Loucy (cell line): ENCODE results near the gene ACOXL.

ENCODE experiments used
- H2AFZ ChIP-seq: fragments of 200-600 bp; sonication (generic); 2 replicates; pipeline ENCODE4 v1.6.0; 2016; ENCODE audit warnings: antibody characterized with exemption, mild to moderate bottlenecking, low read length, moderate library complexity
- H3F3A ChIP-seq: fragments of 200-600 bp; 2 replicates; pipeline ENCODE4 v1.6.0; 2016; ENCODE audit warnings: antibody characterized with exemption, low read depth, mild to moderate bottlenecking
- H3K27me3 ChIP-seq: fragments of 200-600 bp; sonication (generic); 2 replicates; pipeline ENCODE4 v1.6.1; 2014; ENCODE audit warnings: low read length, mild to moderate bottlenecking; ENCODE audit not compliant: insufficient read depth, poor library complexity, severe bottlenecking
- H3K36me3 ChIP-seq: fragments of 200-600 bp; sonication (generic); 2 replicates; pipeline ENCODE4 v1.6.1; 2016; ENCODE audit warnings: low read length; ENCODE audit not compliant: insufficient read depth
- H3K4me1 ChIP-seq: fragments of 200-600 bp; sonication (generic); 2 replicates; pipeline ENCODE4 v1.5.1; 2014; ENCODE audit warnings: low read length, mild to moderate bottlenecking; ENCODE audit not compliant: insufficient read depth, poor library complexity, severe bottlenecking
- H3K4me2 ChIP-seq: fragments of 200-600 bp; sonication (generic); 2 replicates; pipeline ENCODE4 v1.6.0; 2014; ENCODE audit warnings: antibody characterized with exemption, low read length, low read depth, mild to moderate bottlenecking; ENCODE audit not compliant: poor library complexity, severe bottlenecking
- H3K4me3 ChIP-seq: fragments of 200-600 bp; sonication (generic); 2 replicates; pipeline ENCODE4 v1.5.1; 2014; ENCODE audit warnings: low read length, mild to moderate bottlenecking, mixed read lengths; ENCODE audit not compliant: poor library complexity, severe bottlenecking
- H3K79me2 ChIP-seq: fragments of 200-600 bp; sonication (generic); 2 replicates; pipeline ENCODE4 v1.6.1; 2014; ENCODE audit warnings: low read length; ENCODE audit not compliant: insufficient read depth
- H3K9ac ChIP-seq: fragments of 200-600 bp; sonication (generic); 2 replicates; pipeline ENCODE4 v1.6.0; 2014; ENCODE audit warnings: mild to moderate bottlenecking, low read depth, low read length, moderate library complexity; ENCODE audit not compliant: poor library complexity, severe bottlenecking
- H3K9me2 ChIP-seq: fragments of 200-600 bp; sonication (generic); replicated peaks from 2 replicates; pipeline ENCODE4 v1.6.1; 2016; ENCODE audit warnings: low read depth, low read length, mixed read lengths
- H3K9me3 ChIP-seq: fragments of 200-600 bp; sonication (generic); 2 replicates; pipeline ENCODE4 v1.6.1; 2014; ENCODE audit warnings: mild to moderate bottlenecking, antibody characterized with exemption, low read length, low read depth; ENCODE audit not compliant: insufficient read depth
- H4K20me1 ChIP-seq: fragments of 200-600 bp; sonication (generic); 2 replicates; pipeline ENCODE4 v1.6.0; 2014; ENCODE audit warnings: antibody characterized with exemption, low read length, mild to moderate bottlenecking; ENCODE audit not compliant: insufficient read depth, poor library complexity, severe bottlenecking
- CTCF ChIP-seq: fragments of 200-600 bp; sonication (generic); conservative IDR thresholded peaks from 2 replicates; pipeline ENCODE4 v1.5.1; 2014; ENCODE audit warnings: mild to moderate bottlenecking, antibody characterized with exemption, low read length
- EZH2phosphoT487 ChIP-seq: fragments of 200-600 bp; IDR thresholded peaks from 2 replicates; pipeline ENCODE4 v1.6.1; 2018; ENCODE audit warnings: antibody characterized with exemption, mild to moderate bottlenecking, moderate library complexity, borderline replicate concordance

Gene ACOXL

GRCh38 chr2:110925479-110925878 is 193.1 kb downstream of the ACOXL start:
- H4K20me1 ChIP-seq: no peaks in the 10 kb centered on the region

GRCh38 chr2:110927526-110927925 is 195.2 kb downstream of the ACOXL start:
- Histone ChIP-seq H3K79me2 (no peaks in the 10 kb centered on the region), H3K4me3 (no peak overlapping the region), H3K36me3 (no peaks in the 10 kb centered on the region), H3K9me2 (no peaks in the 10 kb centered on the region), H3K9ac (no peak overlapping the region), H4K20me1 (no peaks in the 10 kb centered on the region), H3K4me2 (no peak overlapping the region), H3F3A (no peaks in the 10 kb centered on the region), H3K9me3 (peaks cover 5% of the 10 kb centered on the region; the same call in 1 of the 2 replicates), H3K4me1 (no peaks in the 10 kb centered on the region), H2AFZ (no peak overlapping the region), H3K27me3 (no peaks in the 10 kb centered on the region)
- no peak for TF ChIP-seq EZH2phosphoT487

More at GRCh38 chr2:110925479-110925878, 193.1 kb downstream of the ACOXL start:
- Histone ChIP-seq H2AFZ (no peak overlapping the region), H3K79me2 (no peaks in the 10 kb centered on the region), H3K27me3 (no peaks in the 10 kb centered on the region), H3K4me3 (no peak overlapping the region), H3K4me1 (no peaks in the 10 kb centered on the region), H3K9ac (no peak overlapping the region), H3F3A (no peaks in the 10 kb centered on the region), H3K9me3 (peaks cover 1% of the 10 kb centered on the region; the same call in 1 of the 2 replicates), H3K9me2 (0 out of 2 replicates have a peak, but pooled peaks cover 3% of the 10 kb centered on the region), H3K36me3 (no peaks in the 10 kb centered on the region), H3K4me2 (no peak overlapping the region)
- no peak for TF ChIP-seq CTCF

- TF ChIP-seq EZH2phosphoT487: no peak
- no peak for TF ChIP-seq CTCF
- Histone ChIP-seq H3K36me3 (no peaks in the 10 kb centered on the region), H4K20me1 (no peaks in the 10 kb centered on the region), H3K27me3 (no peaks in the 10 kb centered on the region), H3K9ac (no peak overlapping the region), H3K9me2 (no peaks in the 10 kb centered on the region), H3K79me2 (no peaks in the 10 kb centered on the region), H3K9me3 (peaks cover 5% of the 10 kb centered on the region; the same call in 1 of the 2 replicates), H3K4me2 (no peak overlapping the region), H2AFZ (no peak overlapping the region), H3F3A (no peaks in the 10 kb centered on the region), H3K4me3 (no peak overlapping the region), H3K4me1 (no peaks in the 10 kb centered on the region)
Observed at GRCh38 chr2:110929528-110929927, 197.2 kb downstream of the ACOXL start.

GRCh38 chr2:110931648-110932047 is 199.3 kb downstream of the ACOXL start:
- no peaks in the 10 kb centered on the region for H3K36me3 ChIP-seq
- H3K27me3 ChIP-seq: no peaks in the 10 kb centered on the region
- H3K9me3 ChIP-seq: peaks cover 5% of the 10 kb centered on the region; the same call in 1 of the 2 replicates
- no peaks in the 10 kb centered on the region for H3K4me1 ChIP-seq
- no peaks in the 10 kb centered on the region for H3F3A ChIP-seq
- H3K9ac ChIP-seq: no peak overlapping the region
- H3K4me2 ChIP-seq: no peak overlapping the region
- no peak overlapping the region for H3K4me3 ChIP-seq
- H2AFZ ChIP-seq: no peak overlapping the region
- H3K79me2 ChIP-seq: no peaks in the 10 kb centered on the region
- no peaks in the 10 kb centered on the region for H3K9me2 ChIP-seq
- no peak for TF ChIP-seq EZH2phosphoT487
- no peak for TF ChIP-seq CTCF
- no peaks in the 10 kb centered on the region for H4K20me1 ChIP-seq
